HG03565 (cell line): ENCODE measurements around the gene ADCY9.
"Not testable (repeated sequence)": the region's sequence is repeated elsewhere in the genome, so short reads cannot be mapped to it uniquely, and the experiment has no call there.

Source experiments
- ATAC-seq: cut with Tn5 transposase; IDR thresholded peaks from one replicate; pipeline ENCODE4 v1.9.1; 2021; ENCODE audit warnings: mild to moderate bottlenecking, moderate library complexity; ENCODE audit not compliant: unreplicated experiment

The ADCY9 gene

DNA sequence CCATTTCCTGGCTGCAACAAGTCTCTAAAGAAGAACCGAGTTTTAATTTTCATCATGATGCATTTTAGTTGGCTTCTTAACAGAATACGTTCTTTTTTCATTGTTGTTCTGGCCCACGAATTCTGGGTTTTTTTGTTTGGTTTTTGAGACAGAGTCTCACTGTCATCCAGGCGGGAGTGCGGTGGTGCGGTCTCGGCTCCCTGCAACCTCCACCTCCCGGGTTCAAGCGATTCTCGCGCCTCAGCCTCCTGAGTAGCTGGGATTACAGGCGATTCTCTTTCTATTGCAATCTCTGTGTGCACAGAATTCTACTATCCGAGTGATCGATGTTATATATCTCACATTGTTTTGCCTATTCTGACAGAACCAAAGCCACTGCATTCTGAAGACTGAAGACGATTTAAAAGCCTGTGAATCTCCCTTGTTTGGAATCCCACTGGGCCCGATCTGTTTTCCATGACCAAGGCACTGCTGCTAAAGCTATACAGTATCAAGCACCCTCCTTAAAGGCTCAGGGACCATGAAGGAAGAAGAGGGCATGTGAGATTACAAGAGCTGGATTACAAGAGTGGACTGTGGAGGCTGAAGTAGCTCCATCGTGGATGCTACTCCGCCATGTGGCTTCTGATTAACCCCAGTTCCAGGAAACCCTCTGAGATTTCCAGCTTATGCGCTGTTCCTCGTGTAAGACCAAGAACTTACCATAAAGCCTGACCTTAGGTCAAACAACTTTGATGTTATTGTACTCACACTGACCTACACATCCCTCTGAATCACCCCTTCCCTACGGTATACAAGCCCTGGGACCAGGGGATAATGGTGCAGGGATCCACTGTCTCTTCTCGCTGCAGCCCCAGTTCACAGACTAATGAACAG, 44.3 kb downstream of the ADCY9 start:
- no peak for ATAC-seq

DNA sequence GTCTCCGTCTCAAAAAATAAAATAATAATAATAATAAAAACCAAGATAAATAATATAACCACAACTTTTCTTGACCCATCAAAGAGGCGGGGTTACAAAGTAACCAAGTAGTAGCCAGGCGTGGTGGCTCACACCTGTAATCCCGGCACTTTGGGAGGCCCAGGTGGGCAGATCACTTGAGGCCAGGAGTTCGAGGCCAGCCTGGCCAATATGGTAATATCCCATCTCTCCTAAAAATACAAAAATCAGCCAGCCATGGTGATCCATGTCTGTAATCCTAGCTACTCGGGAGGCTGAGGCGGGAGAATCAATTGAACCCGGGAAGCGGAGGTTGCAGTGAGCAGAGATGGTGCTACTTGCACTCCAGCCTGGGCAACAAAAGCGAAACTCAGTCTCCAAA, 45.3 kb downstream of the ADCY9 start:
- no peak for ATAC-seq

DNA sequence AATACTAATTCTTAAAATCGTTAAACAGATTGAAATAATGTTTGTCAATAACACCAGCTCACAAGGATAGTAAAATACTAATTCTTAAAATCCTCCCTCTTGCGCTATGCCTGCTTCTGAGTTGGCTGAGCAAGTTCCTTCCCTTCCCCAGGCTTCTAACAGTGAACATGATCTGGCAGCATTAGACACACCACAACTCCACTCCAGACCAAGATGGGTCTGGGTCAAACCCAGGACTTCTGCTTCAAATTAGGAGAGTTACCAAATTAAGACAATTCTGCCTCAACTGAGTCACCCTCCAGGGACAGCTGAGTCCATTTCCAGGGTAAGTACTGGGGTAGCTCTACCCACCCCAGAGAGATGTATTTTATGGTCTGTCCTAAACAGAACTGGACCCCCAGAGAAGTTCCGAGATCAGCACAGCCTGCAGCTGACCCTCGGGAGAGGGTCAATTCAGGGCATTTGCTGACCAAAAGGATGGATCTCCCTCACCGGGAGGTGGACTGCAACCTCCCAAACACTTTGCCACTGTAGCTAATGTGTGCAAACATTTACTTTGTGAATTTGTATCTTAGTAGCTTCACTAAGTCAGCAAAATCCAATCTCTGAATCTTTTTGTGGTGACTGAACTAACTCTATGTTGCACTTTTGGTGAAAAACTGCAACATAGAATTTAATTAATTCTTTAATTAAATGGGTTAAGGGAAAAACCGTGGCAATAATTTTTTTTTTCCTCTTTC, 48.8 kb downstream of the ADCY9 start:
- no peak for ATAC-seq

DNA sequence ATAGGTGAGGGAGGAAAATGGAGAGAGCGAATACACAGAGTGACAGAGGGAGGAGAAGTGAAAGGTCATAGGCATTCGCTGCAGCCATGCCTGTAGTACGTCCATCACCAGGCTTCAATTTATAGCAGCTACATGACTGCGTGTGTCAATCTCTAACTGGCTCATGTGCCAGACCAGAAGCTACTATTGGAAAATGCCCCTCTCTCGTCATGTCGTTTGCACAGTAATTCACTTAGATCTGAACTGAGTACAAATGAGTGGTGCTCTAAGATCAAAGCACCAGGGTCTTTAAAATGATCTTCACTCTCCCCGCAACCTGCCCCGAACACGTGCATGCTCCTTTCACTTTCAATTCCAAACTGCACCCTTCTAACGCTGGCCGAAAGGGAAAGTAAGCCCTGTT, 51.3 kb downstream of the ADCY9 start:
- no peak for ATAC-seq

DNA sequence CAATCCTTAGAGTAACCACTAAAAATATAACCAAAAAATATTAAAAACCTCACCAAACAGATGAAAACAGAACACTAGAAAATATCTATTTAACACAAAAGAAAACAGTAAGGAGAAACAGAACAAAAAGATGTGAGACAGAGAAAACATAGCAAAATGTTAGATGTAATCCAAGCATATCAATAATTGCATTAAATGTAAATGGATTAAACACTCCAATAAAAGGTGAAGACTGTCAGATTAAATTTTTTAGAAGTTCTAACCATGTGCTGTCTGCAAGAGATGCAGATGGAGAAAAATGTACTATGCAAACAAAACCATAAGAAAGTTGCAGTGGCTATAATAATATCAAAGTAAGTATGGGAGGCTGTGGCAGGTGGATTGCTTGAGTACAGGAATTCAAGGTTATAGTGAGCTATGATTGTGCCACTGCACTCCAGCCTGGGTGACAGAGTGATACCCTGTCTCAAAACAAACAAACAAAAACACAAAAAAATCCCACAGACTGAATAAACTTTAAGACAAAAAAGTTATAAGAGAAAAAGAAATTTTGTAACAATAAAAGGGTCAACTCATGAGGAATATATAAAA, 53.9 kb downstream of the ADCY9 start:
- no peak for ATAC-seq

DNA sequence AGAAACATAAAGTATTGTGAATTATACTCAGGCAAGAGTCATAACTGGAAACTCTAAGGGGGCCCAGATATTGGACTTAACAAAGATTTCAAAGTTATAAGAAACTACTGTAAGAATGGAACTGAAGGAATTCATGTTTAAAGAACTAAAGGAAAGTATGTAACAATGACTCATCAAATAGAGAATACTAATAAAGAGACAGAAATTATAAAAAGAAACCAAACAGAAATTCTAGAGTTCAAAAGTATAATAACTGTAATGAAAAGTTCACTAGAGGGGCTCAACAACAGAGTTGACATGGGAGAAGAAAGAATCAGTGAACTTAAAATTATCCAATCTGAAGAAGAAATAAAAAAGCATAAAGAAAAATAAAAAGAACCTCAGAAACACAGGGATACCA, 55.4 kb downstream of the ADCY9 start:
- no peak for ATAC-seq

DNA sequence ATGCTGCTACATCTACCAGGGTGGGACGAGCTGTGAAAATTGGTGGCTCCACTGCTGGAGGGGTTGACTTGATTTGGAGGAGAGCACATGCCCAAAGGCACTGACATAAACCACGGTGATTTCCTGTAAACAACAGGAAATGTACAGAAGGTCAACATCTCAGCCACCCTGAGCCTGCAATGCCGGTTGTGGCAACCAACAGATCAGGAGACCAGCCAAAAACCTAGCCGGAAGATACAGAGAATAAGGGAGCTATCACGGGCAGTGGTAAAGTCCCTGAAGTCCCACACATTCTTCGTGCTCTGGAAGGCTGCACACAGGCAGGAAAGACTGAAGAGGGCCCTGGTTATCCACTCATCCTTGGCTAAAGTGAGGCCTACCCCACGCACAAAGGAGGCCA, 56.2 kb downstream of the ADCY9 start:
- ATAC-seq = no peak

DNA sequence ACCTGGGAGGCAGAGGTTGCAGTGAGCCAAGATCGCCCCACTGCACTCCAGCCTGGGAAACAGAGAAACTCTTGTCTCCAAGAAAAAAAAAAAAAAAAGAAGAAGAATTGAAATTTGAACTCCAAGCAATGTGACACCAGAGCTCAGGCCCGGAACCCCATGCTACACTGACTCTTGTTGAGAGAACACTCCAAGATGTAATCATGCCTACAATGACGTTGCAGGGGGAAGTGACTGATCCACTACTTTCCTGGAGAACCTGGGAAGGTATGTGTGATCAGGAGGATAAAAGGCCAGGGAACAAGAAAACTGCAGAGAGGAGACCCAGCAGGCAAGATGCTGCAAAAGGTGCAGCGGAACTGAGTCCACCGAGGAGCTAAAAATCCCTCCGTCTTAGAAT, 57.9 kb downstream of the ADCY9 start:
- ATAC-seq = no peak

DNA sequence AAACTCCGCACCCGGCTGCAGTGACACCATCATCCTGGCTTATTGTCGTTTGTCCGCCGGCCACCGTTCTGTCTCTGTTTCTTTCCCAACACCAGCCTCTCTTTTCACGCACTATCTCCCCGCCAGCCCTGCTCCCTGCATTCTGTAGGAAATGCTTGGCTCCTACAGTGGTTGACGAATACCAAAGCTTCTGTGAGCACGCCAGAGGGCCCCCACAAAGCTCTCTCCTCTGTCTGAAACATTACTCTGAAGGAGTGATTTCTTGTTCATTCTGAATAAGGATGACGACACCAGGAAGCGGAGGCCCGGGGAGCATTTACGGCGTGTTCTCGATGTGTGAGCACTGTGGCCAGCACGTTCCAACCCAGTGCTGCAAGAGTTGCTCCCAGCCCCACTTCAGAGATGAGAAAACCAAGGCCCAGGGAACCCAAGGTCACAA, 58.8 kb downstream of the ADCY9 start:
- no peak for ATAC-seq

DNA sequence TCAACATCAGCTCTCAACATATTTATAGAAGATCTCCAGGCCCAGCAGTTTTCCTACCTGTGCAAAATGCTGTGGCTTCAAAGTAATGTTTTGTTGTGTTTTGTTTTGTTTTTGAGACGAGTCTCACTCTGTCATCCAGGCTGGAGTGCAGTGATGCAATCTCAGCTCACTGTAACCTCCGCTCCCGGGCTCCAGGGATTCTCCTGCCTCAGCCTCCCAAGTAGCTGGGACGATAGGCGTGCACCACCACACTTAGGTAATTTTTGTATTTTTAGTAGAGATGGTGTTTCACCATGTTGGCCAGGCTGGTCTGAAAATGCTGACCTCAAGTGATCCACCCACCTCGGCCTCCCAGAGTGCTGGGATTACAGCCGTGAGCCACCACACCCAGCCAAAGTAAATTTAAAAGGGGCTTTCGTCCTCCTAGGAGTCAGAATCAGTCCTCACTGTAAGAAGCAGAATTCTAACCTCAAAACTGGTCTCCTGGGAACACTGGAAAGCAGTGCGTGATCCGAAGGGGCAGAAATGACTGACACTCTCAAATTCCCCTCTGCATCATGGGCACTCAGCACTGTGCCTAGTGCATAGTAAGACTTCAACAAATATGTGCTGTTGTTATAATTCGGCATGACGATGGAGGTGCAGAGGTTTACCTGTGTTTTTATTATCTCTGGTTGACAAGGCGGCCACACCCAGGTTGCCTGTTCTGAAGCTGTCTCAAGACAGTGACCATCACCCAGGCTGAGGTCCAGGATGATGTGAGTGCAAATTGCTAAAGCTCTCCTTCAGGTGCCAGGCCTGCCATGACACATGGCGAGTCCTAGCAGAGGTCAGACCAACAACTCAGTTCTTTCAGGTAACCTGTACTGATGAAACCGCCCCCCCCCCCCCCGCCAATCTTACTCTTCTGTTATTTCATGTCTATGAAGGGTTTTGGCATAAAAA, 59.8 kb downstream of the ADCY9 start:
- ATAC-seq = no peak

DNA sequence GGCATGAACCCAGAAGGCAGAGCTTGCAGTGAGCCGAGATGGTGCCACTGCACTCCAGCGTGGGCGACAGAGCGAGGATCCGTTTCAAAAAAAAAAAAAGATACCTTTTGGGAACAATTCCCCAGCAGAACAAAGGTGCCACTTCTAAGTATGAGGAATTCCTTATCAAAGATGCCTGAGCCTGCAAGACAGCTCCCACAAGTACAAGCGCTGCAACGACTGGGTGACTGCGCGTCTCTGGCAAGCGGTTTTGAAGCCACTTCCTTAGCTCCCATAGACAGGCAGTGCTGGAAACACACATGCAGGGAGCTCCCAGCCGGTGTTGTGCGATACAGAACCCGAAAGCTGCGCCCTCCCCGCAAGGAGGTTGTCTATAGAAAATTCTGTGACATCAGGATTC, 60.5 kb downstream of the ADCY9 start:
- no peak for ATAC-seq

DNA sequence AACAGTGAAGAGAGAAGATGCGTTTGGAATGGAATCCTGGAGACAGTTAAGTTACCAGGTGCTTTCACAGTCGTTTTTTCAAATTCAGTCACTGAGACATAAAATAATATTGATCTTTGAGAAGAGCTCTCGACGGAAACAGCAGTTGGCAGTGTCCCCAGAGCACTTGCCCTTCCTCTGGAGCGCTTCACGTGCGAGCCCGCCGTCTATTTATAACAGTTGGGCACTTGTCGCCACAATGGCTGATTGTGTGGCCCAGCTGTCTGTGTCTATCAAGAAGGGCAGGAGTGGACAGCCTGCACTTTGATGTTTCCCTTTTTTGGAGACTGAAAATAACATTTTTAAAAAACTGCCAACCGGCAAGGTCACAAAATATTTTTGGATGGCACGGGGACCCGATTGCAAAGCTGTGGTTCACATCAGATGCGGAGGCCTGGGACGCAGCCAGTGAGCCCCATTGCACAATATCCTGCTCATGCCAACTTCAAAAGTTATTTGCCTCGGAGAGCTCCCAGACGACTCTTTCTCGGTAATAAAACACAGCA, 62.9 kb downstream of the ADCY9 start:
- no peak for ATAC-seq

DNA sequence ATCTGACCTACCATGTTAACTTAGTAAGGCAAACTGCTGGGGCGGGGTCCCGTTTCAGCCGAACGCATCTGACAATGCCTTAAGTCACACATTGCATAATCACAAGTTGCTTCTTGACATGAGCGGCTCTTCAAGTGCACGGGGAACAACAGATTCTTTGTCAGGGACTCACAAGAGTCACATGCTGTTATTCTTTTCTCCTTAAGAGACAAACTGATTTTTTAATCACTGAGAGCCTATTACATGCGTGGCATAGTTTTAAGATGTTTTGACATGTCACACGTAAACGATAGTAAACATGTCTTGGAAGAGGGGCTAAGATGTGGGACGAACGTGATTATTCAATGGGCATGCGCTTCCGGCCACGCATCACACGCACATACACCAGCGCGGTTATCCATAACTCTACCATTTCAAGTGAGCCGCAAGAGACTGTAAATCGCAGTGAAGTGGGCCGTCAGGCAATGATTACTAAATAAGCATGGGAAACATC, 63.4 kb downstream of the ADCY9 start:
- no peak for ATAC-seq

DNA sequence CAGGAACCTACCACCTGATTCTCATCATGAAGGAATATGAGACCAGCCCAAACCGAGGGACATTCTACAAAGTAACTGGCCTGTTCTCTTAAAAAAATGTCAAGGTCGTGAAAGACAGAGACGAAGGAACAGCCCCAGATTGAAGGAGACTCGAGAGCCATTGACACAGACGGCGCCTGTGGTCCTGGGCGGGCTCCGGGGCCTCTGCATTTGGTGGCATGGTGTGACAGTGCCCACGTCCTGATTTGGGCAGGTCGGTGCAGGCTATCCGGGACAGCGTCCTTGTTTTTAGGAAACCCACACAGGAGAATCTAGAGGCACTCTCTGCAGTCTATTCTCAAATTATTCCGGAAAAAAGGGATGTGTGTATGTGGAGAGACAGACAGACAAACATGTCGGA, 64.1 kb downstream of the ADCY9 start:
- no peak for ATAC-seq

DNA sequence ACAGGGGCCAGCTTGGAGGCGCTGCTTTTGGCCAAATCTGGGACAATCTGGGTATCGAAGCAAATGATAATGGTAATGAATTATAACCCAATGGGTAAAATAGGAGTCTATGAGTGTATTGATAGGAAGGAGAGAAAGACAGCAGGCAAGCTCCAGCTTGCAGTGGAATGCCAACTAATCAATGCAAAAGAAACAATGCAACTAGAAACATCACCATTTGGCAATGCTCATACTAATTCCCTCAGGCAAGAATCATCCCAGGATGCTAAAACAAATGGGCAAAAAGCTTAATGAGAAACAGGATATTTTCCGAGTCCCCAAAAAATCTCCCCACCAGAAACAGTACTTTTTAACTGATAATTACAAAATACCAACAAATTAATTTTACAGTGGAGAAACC, 64.7 kb downstream of the ADCY9 start:
- no peak for ATAC-seq

DNA sequence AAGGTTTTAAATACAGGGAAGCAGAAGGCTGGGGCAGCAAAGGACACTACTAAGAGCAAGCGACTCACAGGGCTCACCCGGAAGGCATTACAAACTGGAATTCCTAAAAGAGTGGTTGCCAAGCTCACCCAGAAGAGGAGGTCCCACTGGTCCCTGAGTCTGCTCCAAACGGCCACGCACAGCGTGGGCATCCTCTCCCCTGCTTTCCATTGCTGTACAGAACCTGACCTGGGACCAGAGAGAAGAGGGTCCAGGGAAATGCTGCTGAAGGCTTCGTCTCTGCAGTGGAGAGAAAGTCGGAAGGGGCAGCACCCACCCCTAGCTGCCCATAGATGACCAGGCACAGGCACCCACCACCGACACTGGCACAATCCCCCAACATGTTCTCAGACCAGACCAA, 67.2 kb downstream of the ADCY9 start:
- no peak for ATAC-seq

DNA sequence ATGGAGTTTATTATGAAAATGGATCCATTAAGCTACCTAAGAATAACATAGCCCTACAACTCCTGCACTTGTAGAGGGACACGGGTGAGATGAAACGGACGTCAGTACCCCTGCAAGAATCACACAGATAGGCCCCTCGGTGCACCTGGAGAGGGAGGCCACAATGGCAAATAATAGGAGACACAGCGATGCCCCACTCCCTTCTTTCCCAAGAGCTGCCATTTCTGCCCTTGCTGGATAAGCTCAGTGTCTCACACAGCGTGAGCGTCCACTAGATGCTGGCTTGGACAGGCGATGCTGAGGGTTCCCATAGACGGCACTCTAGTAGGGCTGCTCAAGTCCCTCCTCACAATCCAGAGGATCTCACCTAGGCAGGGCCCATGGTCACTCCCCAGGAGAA, 67.8 kb downstream of the ADCY9 start:
- ATAC-seq = no peak

DNA sequence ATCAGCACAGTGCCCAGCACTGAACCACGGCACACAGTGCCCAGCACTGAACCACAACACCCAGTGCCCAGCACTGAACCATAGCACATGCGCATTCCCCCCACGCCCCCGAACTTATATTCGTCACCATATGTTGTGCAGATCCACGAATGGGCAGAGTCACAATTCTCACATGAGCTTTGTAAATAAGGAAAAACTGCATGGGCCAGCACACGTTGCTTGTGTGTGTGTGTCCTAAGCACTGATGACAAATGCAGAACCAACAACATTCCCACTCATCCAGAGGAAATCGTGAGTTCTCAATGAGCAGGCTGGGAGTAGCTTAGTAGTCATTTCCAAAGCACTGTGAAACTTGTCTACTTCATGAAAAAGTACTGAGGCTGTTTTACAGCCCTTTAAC, 70.0 kb downstream of the ADCY9 start:
- ATAC-seq = no peak

DNA sequence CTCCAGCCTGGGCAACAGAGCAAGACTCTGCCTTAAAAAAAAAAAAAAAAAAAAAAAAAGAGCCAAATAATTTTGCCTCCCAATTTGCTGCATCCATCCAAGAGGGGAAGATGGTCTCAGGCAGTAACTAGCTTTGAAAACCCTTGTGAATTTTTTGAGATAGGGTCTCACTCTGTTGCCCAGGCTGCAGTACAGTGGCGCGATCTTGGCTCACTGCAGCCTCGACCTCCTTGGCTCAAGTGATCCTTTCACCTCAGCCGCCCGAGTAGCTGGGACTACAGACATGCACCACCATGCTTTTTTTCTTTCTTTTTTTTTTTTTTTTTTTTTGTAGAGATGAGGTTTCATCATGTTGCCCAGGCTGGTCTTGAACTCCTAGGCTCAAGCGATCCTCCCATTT, 70.7 kb downstream of the ADCY9 start:
- ATAC-seq = not testable (repeated sequence)

DNA sequence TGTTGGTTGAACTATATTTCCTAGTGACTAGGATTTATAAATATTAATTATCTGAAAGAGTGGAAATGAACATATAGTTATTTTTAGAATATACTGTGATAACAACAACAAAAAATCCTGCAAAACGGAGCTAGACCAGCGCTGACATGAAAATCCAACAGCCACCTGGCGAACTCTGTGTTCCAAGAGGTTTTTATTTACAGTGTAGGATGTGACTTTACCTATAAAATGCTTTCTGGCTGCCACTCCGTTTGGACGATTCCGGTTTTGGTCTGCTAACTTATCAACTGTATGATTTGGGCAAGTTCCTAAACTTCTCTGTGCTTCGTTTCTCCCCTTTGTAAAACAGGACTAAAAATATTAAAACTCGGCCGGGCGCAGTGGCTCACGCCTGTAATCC, 73.7 kb downstream of the ADCY9 start:
- no peak for ATAC-seq
